HepG2 (cell line): ENCODE results near the gene MPPE1. TPM values are rescaled to one million over a fixed set of nuclear protein-coding genes. Genes with fewer than 3 reads are reported as not detected.

Experiments
- ATAC-seq: fragments of 200-7000 bp; cut with Tn5 transposase; 3 replicates; pipeline ENCODE4 v1.9.1; 2020; ENCODE audit warnings: mild to moderate bottlenecking, moderate library complexity
- BruUV-seq: library from RNA; stranded (reverse); fragments of 400-500 nt; replicated peaks from 2 replicates; lab custom pipeline; 2021; lab: Mats Ljungman, UMichigan
- CTCF ChIA-PET: fragments of 300-600 bp; formaldehyde crosslinking; extraction: SDS; loops from one replicate; lab custom pipeline; 2021; ENCODE audit warnings: low total read pairs, inconsistent platforms, low intra/inter-chr PET ratio; lab: Yijun Ruan, JAX
- POLR2A ChIA-PET: fragments of 350-600 bp; sonication (Branson Sonifier 250); formaldehyde crosslinking; loops from one replicate; lab custom pipeline; 2020; ENCODE audit warnings: antibody characterized with exemption, inconsistent platforms; lab: Yijun Ruan, JAX
- DNase-seq: peaks from one replicate; pipeline ENCODE4 v3.0.0-alpha.2; 2015; ENCODE audit warnings: low spot score
- FAIRE-seq: peaks from 3 replicates; lab custom pipeline; 2011; peaks lifted over from hg19 to GRCh38; lab: Jason Lieb, UNC
- H2AFZ ChIP-seq: one replicate; pipeline ENCODE4 v1.6.1; 2011; ENCODE audit warnings: low read length, inconsistent platforms
- H3K27ac ChIP-seq: fragments of 300-600 bp; 3 replicates; pipeline ENCODE4 v1.8.0; 2011; ENCODE audit warnings: mixed run types, mild to moderate bottlenecking, mixed read lengths, low read length, inconsistent platforms; ENCODE audit not compliant: insufficient read depth; ENCODE audit errors: extremely low read length
- H3K27me3 ChIP-seq, 2 experiments: fragments of 200-600 bp in 1 of 2; 2 replicates in 1 of 2; 3 replicates in 1 of 2; pipeline versions ENCODE4 v1.6.0 to v1.8.0; 2011; ENCODE audit warnings: low read length in 2 of 2, mild to moderate bottlenecking in 2 of 2, moderate library complexity in 2 of 2, inconsistent platforms in 1 of 2; ENCODE audit not compliant: insufficient read depth in 2 of 2, control insufficient read depth in 1 of 2
- H3K36me3 ChIP-seq, 2 experiments: fragments of 200-600 bp in 1 of 2; replicated peaks in 1 of 2; 2 replicates in 1 of 2; 3 replicates in 1 of 2; pipeline versions ENCODE4 v1.5.1 to v1.8.0; 2011; ENCODE audit warnings: low read length in 2 of 2, inconsistent platforms in 1 of 2; ENCODE audit not compliant: insufficient read depth in 2 of 2, control insufficient read depth in 1 of 2
- H3K4me1 ChIP-seq: 2 replicates; pipeline ENCODE4 v1.5.1; 2012; ENCODE audit warnings: low read length, inconsistent platforms; ENCODE audit not compliant: insufficient read depth
- H3K4me2 ChIP-seq: 2 replicates; pipeline ENCODE4 v1.6.0; 2011; ENCODE audit warnings: low read depth, low read length, inconsistent platforms
- H3K4me3 ChIP-seq, 3 experiments: fragments of 200-600 bp in 1 of 3; sonication (generic), shearing (Covaris generic) in 1 of 3; replicated peaks in 1 of 3; 2 replicates each; pipeline ENCODE4 v1.5.1; 2011 to 2016; ENCODE audit warnings: low read length in 3 of 3, inconsistent platforms in 2 of 3, low read depth in 2 of 3, mild to moderate bottlenecking in 2 of 3, control low read depth in 1 of 3, mixed read lengths in 1 of 3; ENCODE audit not compliant: insufficient read depth in 1 of 3
- H3K79me2 ChIP-seq: one replicate; pipeline ENCODE4 v1.6.1; 2011; ENCODE audit warnings: low read length, inconsistent platforms; ENCODE audit not compliant: insufficient read depth
- H3K9ac ChIP-seq: 2 replicates; pipeline ENCODE4 v1.6.0; 2011; ENCODE audit warnings: mild to moderate bottlenecking, low read depth, low read length, inconsistent platforms; ENCODE audit not compliant: insufficient read depth
- H3K9me3 ChIP-seq: 2 replicates; pipeline ENCODE4 v1.5.1; 2012; ENCODE audit warnings: mild to moderate bottlenecking, low read length
- H4K20me1 ChIP-seq: 2 replicates; pipeline ENCODE4 v1.6.0; 2011; ENCODE audit warnings: inconsistent platforms, mild to moderate bottlenecking, low read length, moderate library complexity; ENCODE audit not compliant: insufficient read depth
- EP300 ChIP-seq, 3 experiments: sonication (generic) in 1 of 3; formaldehyde crosslinking in 1 of 3; IDR thresholded peaks; 2 replicates each; pipeline versions ENCODE4 v1.5.1 to v1.6.1; 2011 to 2020; ENCODE audit warnings: low read depth in 2 of 3, low read length in 2 of 3, borderline replicate concordance in 1 of 3, improper control_type of control experiment in 1 of 3, mild to moderate bottlenecking in 1 of 3, missing genetic modification reagents in 1 of 3, moderate library complexity in 1 of 3
- FOSL1 ChIP-seq: sonication (generic); formaldehyde crosslinking; IDR thresholded peaks from 2 replicates; pipeline ENCODE4 v1.9.0; 2021; ENCODE audit warnings: missing genetic modification reagents, borderline replicate concordance
- FOSL2 ChIP-seq: sonication (generic); formaldehyde crosslinking; IDR thresholded peaks from 2 replicates; pipeline ENCODE4 v1.4.0; 2020; ENCODE audit warnings: missing genetic modification reagents
- FOXC1 ChIP-seq: sonication (generic); formaldehyde crosslinking; IDR thresholded peaks from 2 replicates; pipeline ENCODE4 v1.8.0; 2022; ENCODE audit warnings: mild to moderate bottlenecking, missing genetic modification reagents, borderline replicate concordance
- NONO ChIP-seq, 2 experiments: fragments of 450-650 bp in 1 of 2; sonication (generic) in 1 of 2; formaldehyde crosslinking in 1 of 2; IDR thresholded peaks in 1 of 2; conservative IDR thresholded peaks in 1 of 2; 2 replicates each; pipeline versions ENCODE4 v1.6.1 to v1.8.0; 2017 to 2022; ENCODE audit warnings: mild to moderate bottlenecking in 1 of 2, missing genetic modification reagents in 1 of 2, moderate library complexity in 1 of 2
- RARA ChIP-seq: IDR thresholded peaks from 2 replicates; pipeline ENCODE4 v1.6.1; 2016; ENCODE audit warnings: missing genetic modification reagents, missing compliant biosample characterization
- RBFOX2 ChIP-seq: fragments of 200-400 bp; formaldehyde crosslinking; IDR thresholded peaks from 2 replicates; pipeline ENCODE4 v1.6.1; 2017; ENCODE audit warnings: low read depth, mild to moderate bottlenecking, low read length
- SAP130 ChIP-seq: IDR thresholded peaks from 2 replicates; pipeline ENCODE4 v1.6.1; 2016; ENCODE audit warnings: low read depth
- SIN3A ChIP-seq: IDR thresholded peaks from 2 replicates; pipeline ENCODE4 v1.6.1; 2011; ENCODE audit warnings: low read depth, mild to moderate bottlenecking, control low read depth, low read length, borderline replicate concordance
- STAG1 ChIP-seq: sonication (generic); formaldehyde crosslinking; IDR thresholded peaks from 2 replicates; pipeline ENCODE4 v1.4.0; 2020; ENCODE audit warnings: missing genetic modification reagents
- ZEB1 ChIP-seq: IDR thresholded peaks from 2 replicates; pipeline ENCODE4 v1.6.1; 2012; ENCODE audit warnings: mild to moderate bottlenecking, low read depth, inconsistent platforms; ENCODE audit not compliant: insufficient replicate concordance
- ZKSCAN8 ChIP-seq: IDR thresholded peaks from 2 replicates; pipeline ENCODE4 v1.6.1; 2016; ENCODE audit warnings: borderline replicate concordance, missing genetic modification reagents, missing compliant biosample characterization
- ZMYM3 ChIP-seq: sonication (generic); formaldehyde crosslinking; IDR thresholded peaks from 2 replicates; pipeline ENCODE4 v1.5.1; 2020; ENCODE audit warnings: mild to moderate bottlenecking, missing genetic modification reagents
- ZNF138 ChIP-seq: sonication (generic); formaldehyde crosslinking; IDR thresholded peaks from 2 replicates; pipeline ENCODE4 v1.5.0; 2020; ENCODE audit warnings: mild to moderate bottlenecking, low read depth, missing genetic modification reagents
- ZNF331 ChIP-seq: sonication (generic); formaldehyde crosslinking; IDR thresholded peaks from 2 replicates; pipeline ENCODE4 v1.4.0; 2020; ENCODE audit warnings: missing genetic modification reagents
- ZNF558 ChIP-seq: sonication (generic); formaldehyde crosslinking; IDR thresholded peaks from 2 replicates; pipeline ENCODE4 v1.9.0; 2022; ENCODE audit warnings: mild to moderate bottlenecking, missing genetic modification reagents, borderline replicate concordance
- WGBS: methylation state at CpG from one replicate; pipeline ENCODE4 v1.1.6; 2017; ENCODE audit warnings: low lambda C conversion rate; 5-methylcytosine and 5-hydroxymethylcytosine counted together
- in situ Hi-C: cut with HindIII; loops from 2 replicates; pipeline ENCODE4 v1.10.0; 2017; ENCODE audit warnings: low pct_unique_long_range_greater_than_20kb; ENCODE audit not compliant: extremely low pct_ligation_motif_present
- intact Hi-C: fragments of 100-400 bp; cut with micrococcal nuclease; formaldehyde crosslinking; loops from one replicate; pipeline ENCODE4 v1.10.0; 2022; ENCODE audit not compliant: unreplicated experiment
- polyA plus RNA-seq, 8 experiments: library from polyadenylated mRNA; depleted of rRNA in 3 of 8; stranded (reverse) in 7 of 8; unstranded in 1 of 8; fragments of >200 nt; fragmentation: Illumina TruSeq in 4 of 8; extraction: Trizol in 4 of 8; gene quantifications; 2 replicates each; pipeline versions ENCODE4 v1.2.1 to v1.2.3, GENCODE V29; 2011 to 2016; ENCODE audit warnings: low read depth in 4 of 8, missing spikeins in 1 of 8, mixed read lengths in 1 of 8; ENCODE audit not compliant: insufficient read depth in 1 of 8
- total RNA-seq, 5 experiments: library from RNA; depleted of rRNA; stranded (reverse); fragments of >200 nt; fragmentation: Illumina TruSeq; extraction: Trizol; gene quantifications; 2 replicates each; pipeline ENCODE4 v1.2.3, GENCODE V29; 2016; ENCODE audit warnings: low read depth in 1 of 5
- TF ChIP-seq, protein P1 (sequence below): sonication (generic); formaldehyde crosslinking; IDR thresholded peaks from 2 replicates; pipeline ENCODE4 v1.4.0; 2020; ENCODE audit warnings: missing genetic modification reagents
- TF ChIP-seq, protein P2 (sequence below): sonication (generic); formaldehyde crosslinking; IDR thresholded peaks from 2 replicates; pipeline ENCODE4 v1.4.0; 2020; ENCODE audit warnings: mild to moderate bottlenecking, missing genetic modification reagents
- TF ChIP-seq, protein P3 (sequence below): sonication (generic); IDR thresholded peaks from 2 replicates; pipeline ENCODE4 v1.6.1; 2016; ENCODE audit warnings: low read depth, borderline replicate concordance

The MPPE1 gene
- total and polyA plus RNA-seq, 2 of the 13 experiments (the other 11 are each of a cell fraction or from before 2014, with no cell fraction given) = 9.6 to 11.9 TPM

DNA sequence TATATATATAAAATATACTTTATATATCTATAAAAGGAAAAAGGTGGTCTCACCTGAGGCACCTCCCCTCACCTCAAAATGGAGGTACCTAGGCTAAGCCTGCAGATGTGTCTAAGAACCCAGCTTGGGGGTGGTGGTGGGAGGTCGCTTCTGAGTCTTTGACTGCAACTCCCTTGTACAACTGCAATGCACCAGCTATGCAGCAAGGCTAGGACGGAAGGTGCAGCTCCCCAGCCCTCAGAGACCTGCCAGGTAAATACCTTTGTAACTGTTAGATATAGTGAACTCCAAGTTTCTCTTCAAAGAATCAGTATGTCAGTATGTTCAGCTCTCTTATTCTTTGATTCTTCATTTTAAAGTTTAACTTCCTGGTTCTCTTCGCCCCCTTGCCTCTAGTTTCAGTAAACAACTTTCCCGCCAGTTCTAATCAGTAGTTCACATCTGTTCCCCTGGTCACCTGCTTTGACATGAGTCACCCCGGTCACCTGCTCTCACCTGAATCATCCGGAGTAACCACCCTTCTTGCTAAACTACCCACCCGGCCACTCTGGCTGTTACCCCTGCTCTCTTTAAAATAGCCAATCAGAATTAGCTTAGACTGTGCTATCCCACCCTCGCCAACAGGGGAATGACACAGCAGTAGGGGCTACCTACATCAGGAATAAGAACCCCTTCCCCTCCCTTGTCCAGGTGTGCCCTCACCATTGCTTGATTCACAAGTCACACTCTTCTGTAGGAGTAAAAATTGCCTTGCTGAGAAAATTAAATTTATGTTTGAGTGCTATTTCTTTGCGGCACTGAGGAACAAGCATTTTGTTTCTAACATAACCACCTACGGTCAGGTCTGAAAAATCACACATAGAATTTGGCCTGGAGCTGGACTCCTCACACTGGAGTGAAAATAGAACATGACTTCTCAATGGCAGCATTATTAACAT lies 48.5 kb upstream of the MPPE1 start:
- FAIRE-seq = no peak
- Histone ChIP-seq H3K27me3 (no peaks in the 10 kb centered on the region), H3K27ac (peak overlapping the region; percentile 76), H3K4me3 (peak overlapping the region in 1 of 3 experiments; percentile 14; a peak in 1 of 6 replicates), H3K36me3 (no peaks in the 10 kb centered on the region), H3K9me3 (no peaks in the 10 kb centered on the region), H3K4me1 (peaks cover 57% of the 10 kb centered on the region), H3K4me2 (peak overlapping the region; percentile 38), H4K20me1 (no peaks in the 10 kb centered on the region), H3K79me2 (no peaks in the 10 kb centered on the region), H3K9ac (peak overlapping the region; percentile 43; the same call in 1 of the 2 replicates), H2AFZ (no peak overlapping the region)
- no peak for ATAC-seq
- ChIA-PET POLR2A (interaction anchor here (4.4 to 4.6 kb wide), 2 partner anchors 24 to 38 kb away, joined by 23 to 35 read pairs; partner anchors contain the start of gene IMPA2), CTCF (no interaction called here)
- intact Hi-C loops (loop anchor here (2.0 kb wide), 1 partner anchor 24 kb away; the partner anchor contains the start of gene IMPA2), in situ Hi-C loops (no loop called here)
- DNase-seq = no peak
- WGBS = 57% methylated on average over 9 of the region's 10 CpGs
- no TSS peak for BruUV-seq
- peak; percentile 21; the same call in 1 of the 2 replicates for TF ChIP-seq FOSL1 (CRISPR knock-in tag)
- 0 out of 2 replicates have a peak, but pooled peaks have one; percentile 9 for TF ChIP-seq RARA (CRISPR knock-in tag)
- no peak for TF ChIP-seq RBFOX2
- peak; percentile 78 for TF ChIP-seq ZEB1
- 0 out of 2 replicates have a peak, but pooled peaks have one; percentile 2 for TF ChIP-seq ZNF331 (CRISPR knock-in tag)
- peak in 1 of 2 experiments; percentile 23; a peak in 1 of 4 replicates for TF ChIP-seq EP300 (IDR thresholded peaks at IDR 0.05; ENCODE audit: low read depth in 2 of 2, low read length in 2 of 2)
- TF ChIP-seq EP300 (CRISPR knock-in tag; IDR thresholded peaks at IDR 0.05; ENCODE audit: borderline replicate concordance) = no peak
- TF ChIP-seq ZKSCAN8 (CRISPR knock-in tag) = no peak
- TF ChIP-seq NONO (IDR thresholded peaks at IDR 0.05) = no peak
- no peak for TF ChIP-seq NONO (CRISPR knock-in tag; conservative IDR thresholded peaks at IDR 0.05)
- TF ChIP-seq SIN3A = no peak
- TF ChIP-seq, protein P1, sequence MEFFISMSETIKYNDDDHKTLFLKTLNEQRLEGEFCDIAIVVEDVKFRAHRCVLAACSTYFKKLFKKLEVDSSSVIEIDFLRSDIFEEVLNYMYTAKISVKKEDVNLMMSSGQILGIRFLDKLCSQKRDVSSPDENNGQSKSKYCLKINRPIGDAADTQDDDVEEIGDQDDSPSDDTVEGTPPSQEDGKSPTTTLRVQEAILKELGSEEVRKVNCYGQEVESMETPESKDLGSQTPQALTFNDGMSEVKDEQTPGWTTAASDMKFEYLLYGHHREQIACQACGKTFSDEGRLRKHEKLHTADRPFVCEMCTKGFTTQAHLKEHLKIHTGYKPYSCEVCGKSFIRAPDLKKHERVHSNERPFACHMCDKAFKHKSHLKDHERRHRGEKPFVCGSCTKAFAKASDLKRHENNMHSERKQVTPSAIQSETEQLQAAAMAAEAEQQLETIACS (CRISPR knock-in tag) = no peak
- TF ChIP-seq, protein P2, sequence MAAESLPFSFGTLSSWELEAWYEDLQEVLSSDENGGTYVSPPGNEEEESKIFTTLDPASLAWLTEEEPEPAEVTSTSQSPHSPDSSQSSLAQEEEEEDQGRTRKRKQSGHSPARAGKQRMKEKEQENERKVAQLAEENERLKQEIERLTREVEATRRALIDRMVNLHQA (CRISPR knock-in tag) = no peak
- TF ChIP-seq ZMYM3 = no peak
- peak; percentile 83 for TF ChIP-seq FOSL2 (CRISPR knock-in tag)
- TF ChIP-seq ZNF558 (CRISPR knock-in tag) = no peak
- TF ChIP-seq FOXC1 (CRISPR knock-in tag) = no peak
- TF ChIP-seq, protein P3, sequence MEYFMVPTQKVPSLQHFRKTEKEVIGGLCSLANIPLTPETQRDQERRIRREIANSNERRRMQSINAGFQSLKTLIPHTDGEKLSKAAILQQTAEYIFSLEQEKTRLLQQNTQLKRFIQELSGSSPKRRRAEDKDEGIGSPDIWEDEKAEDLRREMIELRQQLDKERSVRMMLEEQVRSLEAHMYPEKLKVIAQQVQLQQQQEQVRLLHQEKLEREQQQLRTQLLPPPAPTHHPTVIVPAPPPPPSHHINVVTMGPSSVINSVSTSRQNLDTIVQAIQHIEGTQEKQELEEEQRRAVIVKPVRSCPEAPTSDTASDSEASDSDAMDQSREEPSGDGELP = peak; percentile 42; the same call in 1 of the 2 replicates
- TF ChIP-seq ZNF138 (CRISPR knock-in tag) = no peak
- TF ChIP-seq STAG1 (CRISPR knock-in tag) = no peak
- peak; percentile 22; the same call in 1 of the 2 replicates for TF ChIP-seq SAP130 (CRISPR knock-in tag)
